SK-N-DZ (cell line): ENCODE data around the gene MYPOP.
"Not testable (repeated sequence)": the region's sequence is repeated elsewhere in the genome, so short reads cannot be mapped to it uniquely, and the experiment has no call there.

Experiments
- DNase-seq: peaks from one replicate; pipeline ENCODE4 v3.0.0-alpha.2; 2015; ENCODE audit warnings: low spot score

MYPOP gene

GRCh38 chr19:45908956-45909355, 6.5 kb upstream of the MYPOP start:
- no peak for DNase-seq

DNA sequence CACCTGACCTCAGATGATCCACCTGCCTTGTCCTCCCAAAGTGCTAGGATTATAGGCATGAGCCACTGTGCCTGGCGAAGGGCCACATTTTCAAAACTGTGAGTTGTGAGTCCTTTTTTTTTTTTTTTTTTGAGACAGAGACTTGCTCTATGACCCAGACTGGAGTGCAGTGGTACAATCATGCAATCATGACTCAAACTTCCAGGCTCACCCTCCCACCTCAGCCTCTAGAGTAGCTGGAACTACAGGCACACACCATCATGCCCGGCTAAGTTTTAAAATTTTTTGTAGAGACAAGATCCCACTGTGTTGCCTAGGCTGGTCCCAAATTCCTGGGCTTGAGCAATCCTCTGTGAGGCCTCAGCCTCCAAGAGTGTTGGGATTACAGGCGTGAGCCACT, 3.8 kb upstream of the MYPOP start:
- DNase-seq, result no peak

- no peak for DNase-seq
Observed at GRCh38 chr19:45905011-45905410, 2.6 kb upstream of the MYPOP start.

- DNase-seq, result peak; percentile 92
Observed at GRCh38 chr19:45902651-45903625, 525 bp upstream of the MYPOP start.

- DNase-seq, result no peak
Observed at GRCh38 chr19:45901432-45901911, 941 bp downstream of the MYPOP start.

DNA sequence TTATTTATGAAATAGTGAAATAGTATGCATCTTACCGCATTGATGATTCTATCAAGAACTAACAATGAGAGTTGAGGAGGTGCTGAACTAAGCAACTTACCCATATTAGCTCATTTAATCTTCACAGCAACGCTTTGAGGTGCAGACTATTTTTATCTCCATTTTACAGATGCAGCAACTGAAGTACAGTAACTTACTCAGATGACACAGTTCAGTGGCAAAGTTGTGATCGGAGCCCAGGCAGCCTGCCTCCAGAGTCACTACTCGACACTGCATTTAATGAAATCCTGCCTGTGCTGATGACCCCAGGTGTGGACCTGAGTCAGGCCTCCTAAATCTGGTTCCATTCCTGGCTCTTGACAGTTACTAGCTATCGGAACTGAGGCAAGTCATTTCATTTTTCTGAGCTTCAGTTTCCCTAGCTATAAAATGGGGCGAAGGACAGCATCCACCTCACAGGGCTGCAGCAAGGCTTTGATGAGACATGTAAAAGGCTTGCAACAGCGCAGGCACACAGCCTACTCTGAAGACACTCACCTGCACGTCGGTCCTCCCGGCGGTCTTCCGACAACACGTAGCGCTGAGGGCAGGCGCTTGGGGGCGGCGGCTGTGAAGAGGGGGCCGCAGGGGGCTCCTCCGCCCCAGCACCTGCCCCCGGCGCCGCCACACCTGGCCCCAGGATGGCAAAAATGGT, 1.5 kb downstream of the MYPOP start:
- no peak for DNase-seq

DNA sequence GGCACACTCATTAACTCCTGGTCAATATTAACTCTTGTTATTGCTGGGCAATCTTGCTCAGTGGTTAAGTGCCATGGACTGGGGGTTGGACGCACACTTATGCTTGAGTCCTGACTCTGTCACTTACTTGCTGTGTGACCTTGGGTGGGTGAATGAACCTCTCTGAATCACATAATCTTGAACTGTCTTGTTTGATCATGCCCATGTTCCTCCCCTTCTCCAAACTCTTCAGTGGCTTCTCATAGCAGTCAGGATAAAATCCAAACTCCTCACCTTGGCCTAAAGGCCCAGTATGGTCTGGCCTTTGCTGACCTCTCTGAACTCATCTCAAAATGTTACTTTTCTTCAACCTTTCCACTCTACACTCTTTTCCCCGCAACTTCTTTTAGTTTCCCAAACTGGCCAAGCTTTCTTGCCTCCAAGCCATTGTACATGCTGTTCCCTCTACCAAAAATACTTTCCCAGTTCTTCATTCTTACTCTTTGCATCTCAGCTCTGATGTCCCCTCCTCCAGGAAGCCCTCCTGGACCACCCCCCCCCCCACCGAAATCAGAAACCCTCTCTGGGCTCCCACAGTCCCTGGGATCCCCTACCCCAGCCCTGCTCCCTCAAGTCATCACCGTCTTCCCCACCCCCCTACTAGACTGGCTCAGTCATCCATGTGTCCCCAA, 2.4 kb downstream of the MYPOP start:
- DNase-seq, result no peak

DNA sequence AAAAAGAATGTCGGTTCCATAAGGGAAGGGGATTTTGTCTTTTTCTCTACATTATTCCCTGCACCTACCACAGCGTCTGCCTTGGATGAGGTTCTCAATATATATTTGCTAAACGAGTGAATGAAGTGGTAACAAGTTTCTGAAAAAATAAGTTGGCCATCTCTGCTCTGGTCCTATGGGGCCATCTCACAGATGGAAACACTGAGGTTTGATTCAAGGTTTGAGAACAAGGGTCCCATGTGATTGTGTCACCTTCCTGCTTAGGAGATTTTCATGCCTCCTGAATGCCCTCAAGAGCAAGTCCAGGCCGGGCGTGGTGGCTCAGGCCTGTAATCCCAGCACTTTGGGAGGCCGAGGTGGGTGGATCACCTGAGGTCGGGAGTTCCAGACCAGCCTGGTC, 3.2 kb downstream of the MYPOP start:
- DNase-seq, result no peak

DNA sequence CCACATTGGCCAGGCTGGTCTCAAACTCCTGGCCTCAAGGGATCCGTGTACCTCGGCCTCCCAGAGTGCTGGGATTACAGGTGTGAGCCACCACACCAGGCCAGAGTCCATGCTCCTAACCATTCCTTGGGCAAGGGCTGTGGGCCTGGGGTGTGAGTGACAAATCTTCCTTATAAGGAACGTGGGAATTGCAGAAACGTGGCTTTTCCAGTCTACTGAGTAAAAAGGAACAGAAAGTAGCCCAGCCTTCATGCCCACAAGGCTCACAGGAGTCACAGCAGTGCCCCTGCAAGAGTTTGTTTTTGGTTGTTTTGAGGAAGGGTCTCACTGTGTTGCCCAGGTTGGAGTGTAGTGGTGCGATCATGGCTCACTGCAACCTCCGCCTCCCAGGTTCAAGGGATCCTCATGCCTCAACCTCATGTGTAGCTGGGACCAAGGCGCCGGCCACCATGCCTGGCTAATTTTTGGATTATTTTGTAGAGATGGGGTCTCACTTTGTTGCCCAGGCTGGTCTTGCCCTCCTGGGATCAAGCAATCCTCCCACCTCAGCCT, 5.1 kb downstream of the MYPOP start:
- no peak for DNase-seq

DNA sequence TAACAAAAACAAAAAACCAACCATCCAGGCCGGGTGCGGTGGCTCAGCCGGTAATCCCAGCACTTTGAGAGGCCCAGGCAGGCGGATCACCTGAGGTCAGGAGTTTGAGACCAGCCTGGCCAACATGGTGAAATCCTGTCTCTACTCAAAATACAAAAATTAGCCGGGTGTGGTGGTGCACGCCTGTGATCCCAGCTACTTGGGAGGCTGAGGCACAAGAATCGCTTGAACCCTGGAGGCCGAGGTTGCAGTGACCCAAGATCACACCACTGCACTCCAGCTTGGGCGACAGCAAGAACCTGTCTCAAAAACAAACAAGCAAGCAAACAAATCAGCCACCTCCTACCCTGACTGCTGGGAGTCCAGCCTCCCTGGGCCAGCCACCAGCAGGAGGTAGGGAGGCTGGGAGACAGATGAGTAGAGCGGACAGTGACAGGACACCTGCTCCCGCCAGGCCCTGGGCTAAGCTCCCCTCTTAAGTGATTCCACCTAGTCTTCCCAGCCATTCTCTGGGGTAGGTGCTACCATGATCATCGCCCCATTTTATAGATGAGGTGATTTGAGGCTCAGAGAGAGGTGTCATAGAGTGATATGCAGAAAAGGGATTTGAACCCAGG, 6.3 kb downstream of the MYPOP start:
- not testable (repeated sequence) for DNase-seq

DNA sequence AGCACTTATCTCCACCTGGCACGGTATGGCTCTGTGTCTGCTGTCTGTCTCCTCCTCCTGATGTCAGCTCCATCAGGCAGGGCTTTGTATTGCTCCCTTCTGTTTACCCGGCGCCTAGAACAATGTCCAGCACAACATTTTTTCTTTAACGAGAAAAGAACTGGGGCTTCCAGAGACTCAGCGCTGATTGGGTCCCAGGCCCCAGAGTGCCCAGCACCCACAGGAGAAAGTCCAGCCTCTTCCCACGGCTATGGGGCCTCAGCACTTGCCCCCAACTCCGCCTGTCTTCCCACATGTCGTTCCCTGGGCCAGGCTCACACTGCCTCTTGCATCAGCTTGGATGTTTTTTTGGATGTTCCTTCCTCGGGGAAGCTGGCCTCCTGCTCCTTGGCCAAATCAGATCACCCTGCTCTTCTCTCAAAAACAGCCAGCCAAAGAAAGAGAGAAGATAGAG, 6.9 kb downstream of the MYPOP start:
- no peak for DNase-seq

GRCh38 chr19:45890877-45891276, 11.5 kb downstream of the MYPOP start:
- DNase-seq, result no peak

GRCh38 chr19:45889210-45889885, 13.1 kb downstream of the MYPOP start:
- no peak for DNase-seq

- DNase-seq, result no peak
Observed at GRCh38 chr19:45887200-45887710, 15.2 kb downstream of the MYPOP start.

- DNase-seq, result peak; percentile 83
Observed at GRCh38 chr19:45886427-45887199, 15.8 kb downstream of the MYPOP start.

GRCh38 chr19:45885556-45886426, 16.6 kb downstream of the MYPOP start, which contains the start of gene IRF2BP1:
Gene IRF2BP1 (minus strand): TSS chr19:45886141. CDS start chr19:45885774, 367 bp downstream.
- DNase-seq, result peak; percentile 83

DNA sequence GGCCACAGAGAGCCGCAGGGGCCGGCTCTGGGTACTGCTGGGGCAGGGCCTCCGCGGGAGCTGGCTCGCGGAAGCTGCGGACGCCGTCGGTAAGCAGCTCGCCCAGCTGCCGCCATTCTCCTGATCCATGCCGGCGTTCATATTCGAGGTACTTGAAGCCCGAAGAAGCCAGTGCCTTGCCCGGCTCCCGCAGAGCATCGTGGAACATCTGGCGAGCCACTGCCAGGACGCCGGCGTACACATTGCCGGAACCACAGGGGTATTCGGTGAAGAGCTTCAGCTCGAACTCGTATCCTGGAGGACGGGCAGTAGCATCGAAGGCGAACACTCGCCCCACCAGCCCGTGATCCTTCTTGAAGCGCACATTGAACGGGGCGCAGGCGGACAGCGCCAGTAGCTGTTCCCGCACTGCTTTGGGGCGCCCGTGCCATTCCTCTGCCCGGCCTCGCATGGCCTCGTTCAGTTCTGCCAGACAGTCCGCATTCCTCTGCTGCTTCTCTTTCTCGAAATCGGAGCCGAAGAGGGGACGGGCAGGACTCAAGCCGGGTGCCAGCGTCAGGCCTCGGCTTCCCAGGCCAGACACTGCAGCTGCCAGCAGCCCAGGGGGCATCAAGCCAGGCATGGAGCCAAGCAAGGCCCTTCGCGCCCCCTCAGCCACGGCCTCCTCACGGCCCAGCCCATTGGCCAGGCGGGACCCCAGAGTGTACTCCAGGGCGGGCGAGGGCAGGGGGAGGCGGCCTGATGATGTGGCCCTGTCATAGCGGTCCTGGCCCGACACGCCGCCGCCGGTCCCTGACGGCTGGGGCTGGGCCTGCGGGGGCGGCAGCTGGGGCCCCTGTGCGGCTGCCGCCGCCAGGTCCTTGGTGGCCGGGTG, 17.5 kb downstream of the MYPOP start:
- no peak for DNase-seq
